H1 (cell line): ENCODE measurements around the gene SLC24A3. TPM values are rescaled to one million over a fixed set of nuclear protein-coding genes. Genes with fewer than 3 reads are reported as not detected.

Experiments
- CTCF ChIA-PET: fragments of 300-600 bp; sonication (Branson Sonifier 250); formaldehyde crosslinking; loops from one replicate; lab custom pipeline; 2021; ENCODE audit not compliant: partially characterized antibody; lab: Charles Lee
- POLR2A ChIA-PET: fragments of 300-600 bp; sonication (Branson Sonifier 250); formaldehyde crosslinking; loops from one replicate; lab custom pipeline; 2021; ENCODE audit warnings: inconsistent platforms; ENCODE audit not compliant: partially characterized antibody; lab: Charles Lee
- DNase-seq, 2 experiments: peaks; one replicate each; pipeline versions ENCODE4 v3.0.0 to v3.0.0-alpha.2; 2010 to 2022; ENCODE audit warnings: low spot score in 2 of 2, low read depth in 1 of 2, mixed read lengths in 1 of 2
- FAIRE-seq: peaks from 2 replicates; lab custom pipeline; 2011; peaks lifted over from hg19 to GRCh38; lab: Jason Lieb, UNC
- H2AFZ ChIP-seq: 2 replicates; pipeline ENCODE4 v1.8.1; 2012; ENCODE audit warnings: low read length, inconsistent platforms
- H2AK5ac ChIP-seq: 2 replicates; pipeline ENCODE4 v1.6.1; 2013; ENCODE audit warnings: low read depth, low read length
- H2BK120ac ChIP-seq: replicated peaks from 2 replicates; pipeline ENCODE3; 2013; ENCODE audit warnings: low read depth, low read length, inconsistent platforms
- H2BK12ac ChIP-seq: 2 replicates; pipeline ENCODE4 v1.6.1; 2013; ENCODE audit warnings: low read depth, low read length
- H2BK15ac ChIP-seq: 2 replicates; pipeline ENCODE4 v1.6.1; 2013; ENCODE audit warnings: low read length
- H2BK20ac ChIP-seq: 2 replicates; pipeline ENCODE4 v1.6.1; 2013; ENCODE audit warnings: low read length
- H2BK5ac ChIP-seq: 2 replicates; pipeline ENCODE4 v1.6.1; 2013; ENCODE audit warnings: low read depth, low read length
- H3K14ac ChIP-seq: 2 replicates; pipeline ENCODE4 v1.6.1; 2013; ENCODE audit warnings: inconsistent platforms; ENCODE audit not compliant: insufficient read length
- H3K18ac ChIP-seq: 2 replicates; pipeline ENCODE4 v1.6.1; 2013; ENCODE audit warnings: low read length; ENCODE audit errors: extremely low read depth
- H3K23ac ChIP-seq: 2 replicates; pipeline ENCODE4 v1.6.1; 2013; ENCODE audit warnings: inconsistent platforms; ENCODE audit not compliant: insufficient read length
- H3K23me2 ChIP-seq: 2 replicates; pipeline ENCODE4 v1.6.1; 2013; ENCODE audit warnings: low read depth, low read length
- H3K27ac ChIP-seq: 2 replicates; pipeline ENCODE4 v1.6.1; 2011; ENCODE audit warnings: low read depth, low read length, inconsistent platforms
- H3K27me3 ChIP-seq, 4 experiments: replicated peaks in 1 of 4; 1 replicate in 1 of 4; 2 replicates in 3 of 4; pipeline versions ENCODE4 v1.6.1 to v1.8.1; 2011 to 2013; ENCODE audit warnings: low read length in 3 of 4, mild to moderate bottlenecking in 3 of 4, inconsistent platforms in 2 of 4, mixed read lengths in 2 of 4, moderate library complexity in 1 of 4; ENCODE audit not compliant: control insufficient read depth in 3 of 4, insufficient read depth in 3 of 4; ENCODE audit errors: extremely low read depth in 1 of 4
- H3K36me3 ChIP-seq, 4 experiments: 2 replicates each; pipeline versions ENCODE4 v1.6.1 to v1.8.1; 2011 to 2013; ENCODE audit warnings: mild to moderate bottlenecking in 4 of 4, low read length in 3 of 4, moderate library complexity in 2 of 4, control low read depth in 1 of 4, inconsistent platforms in 1 of 4; ENCODE audit not compliant: insufficient read depth in 4 of 4, control insufficient read depth in 2 of 4
- H3K4ac ChIP-seq: replicated peaks from 2 replicates; pipeline ENCODE3; 2013; ENCODE audit warnings: low read length, low read depth, mixed read lengths, inconsistent platforms; ENCODE audit not compliant: insufficient read length
- H3K4me1 ChIP-seq, 4 experiments: replicated peaks in 1 of 4; 1 replicate in 1 of 4; 2 replicates in 3 of 4; pipeline versions ENCODE4 v1.6.1 to v1.8.1; 2011 to 2013; ENCODE audit warnings: low read length in 3 of 4, inconsistent platforms in 2 of 4, mixed read lengths in 1 of 4; ENCODE audit not compliant: insufficient read depth in 4 of 4, control insufficient read depth in 3 of 4
- H3K4me2 ChIP-seq, 2 experiments: 2 replicates each; pipeline versions ENCODE4 v1.6.1 to v1.8.1; 2011 to 2013; ENCODE audit warnings: low read depth in 2 of 2, low read length in 2 of 2, control low read depth in 1 of 2, inconsistent platforms in 1 of 2, mild to moderate bottlenecking in 1 of 2; ENCODE audit not compliant: insufficient read depth in 1 of 2
- H3K4me3 ChIP-seq, 4 experiments: fragments of 200-600, 300-600 bp in 1 of 4; sonication (generic), shearing (Covaris generic), sonication (Bioruptor Twin) in 1 of 4; 2 replicates each; pipeline versions ENCODE4 v1.5.1 to v1.8.1; 2011 to 2016; ENCODE audit warnings: low read length in 4 of 4, low read depth in 3 of 4, control low read depth in 2 of 4, inconsistent platforms in 2 of 4, mild to moderate bottlenecking in 2 of 4, mixed read lengths in 1 of 4, moderate library complexity in 1 of 4; ENCODE audit not compliant: insufficient read depth in 2 of 4; ENCODE audit errors: extremely low read depth in 1 of 4
- H3K56ac ChIP-seq: replicated peaks from 2 replicates; pipeline ENCODE3; 2013; ENCODE audit warnings: low read depth, mild to moderate bottlenecking, mixed read lengths, low read length, inconsistent platforms; ENCODE audit not compliant: insufficient read length
- H3K79me1 ChIP-seq: 2 replicates; pipeline ENCODE4 v1.6.1; 2013; ENCODE audit warnings: low read depth, low read length, control low read depth
- H3K79me2 ChIP-seq, 2 experiments: 2 replicates each; pipeline versions ENCODE4 v1.6.1 to v1.8.1; 2012 to 2013; ENCODE audit warnings: low read length in 2 of 2, mild to moderate bottlenecking in 2 of 2, inconsistent platforms in 1 of 2; ENCODE audit not compliant: insufficient read depth in 2 of 2, control insufficient read depth in 1 of 2
- H3K9ac ChIP-seq, 4 experiments: replicated peaks in 1 of 4; 1 replicate in 1 of 4; 2 replicates in 3 of 4; pipeline versions ENCODE4 v1.6.1 to v1.8.1; 2011 to 2013; ENCODE audit warnings: low read depth in 3 of 4, low read length in 3 of 4, control low read depth in 2 of 4, mild to moderate bottlenecking in 2 of 4, moderate library complexity in 2 of 4, inconsistent platforms in 1 of 4; ENCODE audit errors: extremely low read depth in 1 of 4
- H3K9me3 ChIP-seq, 2 experiments: 2 replicates each; pipeline versions ENCODE4 v1.6.1 to v1.8.1; 2012 to 2013; ENCODE audit warnings: mild to moderate bottlenecking in 2 of 2, moderate library complexity in 2 of 2, control low read depth in 1 of 2, inconsistent platforms in 1 of 2, low read depth in 1 of 2, low read length in 1 of 2, mixed read lengths in 1 of 2; ENCODE audit not compliant: insufficient read depth in 2 of 2
- H4K20me1 ChIP-seq, 2 experiments: replicated peaks in 1 of 2; 2 replicates each; pipeline versions ENCODE3 to v1.8.1; 2011 to 2013; ENCODE audit warnings: inconsistent platforms in 2 of 2, low read length in 2 of 2, mild to moderate bottlenecking in 1 of 2; ENCODE audit not compliant: insufficient read depth in 2 of 2, control insufficient read depth in 1 of 2
- H4K5ac ChIP-seq: 2 replicates; pipeline ENCODE4 v1.6.1; 2013; ENCODE audit warnings: low read length, low read depth, mixed read lengths, inconsistent platforms; ENCODE audit not compliant: insufficient read length
- H4K8ac ChIP-seq: 2 replicates; pipeline ENCODE4 v1.8.0; 2013; ENCODE audit warnings: mild to moderate bottlenecking, moderate library complexity, low read length, inconsistent platforms; ENCODE audit not compliant: insufficient read depth; ENCODE audit errors: extremely low read depth
- H4K91ac ChIP-seq: replicated peaks from 2 replicates; pipeline ENCODE3; 2013; ENCODE audit warnings: low read length, mixed read lengths, inconsistent platforms; ENCODE audit not compliant: insufficient read length
- ATF2 ChIP-seq: IDR thresholded peaks from 2 replicates; pipeline ENCODE4 v1.6.1; 2012; ENCODE audit warnings: low read length, inconsistent platforms
- BACH1 ChIP-seq: IDR thresholded peaks from 2 replicates; pipeline ENCODE4 v1.6.1; 2012; ENCODE audit warnings: low read length, improper control_type of control experiment
- BCL11A ChIP-seq, 2 experiments: IDR thresholded peaks; one replicate each; pipeline ENCODE4 v1.6.1; 2011; ENCODE audit warnings: low read depth in 2 of 2, low read length in 2 of 2, mild to moderate bottlenecking in 2 of 2
- CBX5 ChIP-seq: fragments of 300-800, 300-1000 bp; sonication (generic); IDR thresholded peaks from 2 replicates; pipeline ENCODE4 v1.7.1; 2016; ENCODE audit warnings: antibody characterized with exemption, low read length, low read depth
- CEBPB ChIP-seq: IDR thresholded peaks from 2 replicates; pipeline ENCODE4 v1.6.1; 2012; ENCODE audit warnings: low read depth, low read length
- GTF2F1 ChIP-seq: IDR thresholded peaks from 2 replicates; pipeline ENCODE4 v1.6.1; 2012; ENCODE audit warnings: low read depth, low read length, improper control_type of control experiment, borderline replicate concordance
- JUND ChIP-seq: IDR thresholded peaks from 2 replicates; pipeline ENCODE4 v1.6.1; 2011; ENCODE audit warnings: mild to moderate bottlenecking, improper control_type of control experiment, low read length
- KDM1A ChIP-seq: fragments of 200-600, 300-600 bp; sonication (generic); IDR thresholded peaks from 2 replicates; pipeline ENCODE4 v1.7.1; 2016; ENCODE audit warnings: mild to moderate bottlenecking, low read length, borderline replicate concordance
- KDM4A ChIP-seq: IDR thresholded peaks from one replicate; pipeline ENCODE4 v1.7.1; 2012; ENCODE audit warnings: low read depth, mild to moderate bottlenecking, moderate library complexity, low read length, inconsistent platforms; ENCODE audit not compliant: severe bottlenecking
- KDM5A ChIP-seq: fragments of 200-600 bp; IDR thresholded peaks from 2 replicates; pipeline ENCODE4 v1.7.1; 2012; ENCODE audit warnings: mild to moderate bottlenecking, low read length, inconsistent platforms, mixed read lengths
- RBBP5 ChIP-seq: IDR thresholded peaks from 2 replicates; pipeline ENCODE4 v1.7.1; 2012; ENCODE audit warnings: low read depth, mild to moderate bottlenecking, inconsistent platforms, low read length, moderate library complexity, borderline replicate concordance
- SIN3A ChIP-seq, 2 experiments: IDR thresholded peaks in 1 of 2; conservative IDR thresholded peaks in 1 of 2; 2 replicates each; pipeline ENCODE4 v1.6.1; 2011 to 2012; ENCODE audit warnings: low read length in 2 of 2, improper control_type of control experiment in 1 of 2, low read depth in 1 of 2, mild to moderate bottlenecking in 1 of 2
- SIX5 ChIP-seq: IDR thresholded peaks from 2 replicates; pipeline ENCODE4 v1.6.1; 2011; ENCODE audit warnings: mild to moderate bottlenecking, low read depth, low read length
- polyA plus RNA-seq, 7 experiments: library from polyadenylated mRNA; depleted of rRNA in 3 of 7; stranded (reverse) in 5 of 7; unstranded in 2 of 7; fragments of >200 nt in 5 of 7; fragments of 200-250 nt in 2 of 7; gene quantifications; 1 replicate in 5 of 7; 2 replicates in 1 of 7; 4 replicates in 1 of 7; pipeline versions ENCODE4 v1.2.1 to v1.2.3, GENCODE V29; 2011 to 2013; ENCODE audit warnings: missing spikeins in 2 of 7, mixed read lengths in 2 of 7
- total RNA-seq: library from RNA; stranded (reverse); fragmentation: NEBNext Ultra II Directional; extraction: Animal tissue kit (Norgen Biotek cat#: 25700); gene quantifications from 2 replicates; pipeline ENCODE4 v1.2.1, GENCODE V29; 2021

SLC24A3 gene
- total and polyA plus RNA-seq, 2 of the 8 experiments (the other 6 are each of a cell fraction or from before 2014, with no cell fraction given) = 4.5 to 6.3 TPM

- no peaks in the 10 kb centered on the region for H3K4me1 ChIP-seq
- H3K4me2 ChIP-seq = no peak overlapping the region
- no peak overlapping the region for H3K9ac ChIP-seq
- TF ChIP-seq SIN3A (conservative IDR thresholded peaks at IDR 0.05 in 1 of 2, IDR thresholded peaks at IDR 0.05 in 1 of 2; ENCODE audit: low read depth in 1 of 2, low read length in 2 of 2) = no peak
- no peak for TF ChIP-seq KDM1A
- TF ChIP-seq RBBP5 = no peak
- TF ChIP-seq JUND = no peak
- no peak for TF ChIP-seq ATF2
- TF ChIP-seq CBX5 = no peak
- no peak for TF ChIP-seq SIX5
- no peak for TF ChIP-seq CEBPB
- TF ChIP-seq GTF2F1 = no peak
- no peak for TF ChIP-seq KDM4A
- no peak for TF ChIP-seq KDM5A
- no peak for TF ChIP-seq BCL11A (IDR thresholded peaks at IDR 0.05; ENCODE audit: low read depth in 2 of 2, low read length in 2 of 2)
- no peak for TF ChIP-seq BACH1
- H3K27me3 ChIP-seq = no peaks in the 10 kb centered on the region
- H3K9me3 ChIP-seq = peaks cover 0 to 2% of the 10 kb centered on the region in 2 experiments; a peak in 1 of 4 replicates
- H2AK5ac ChIP-seq = no peak overlapping the region
- H3K79me1 ChIP-seq = no peaks in the 10 kb centered on the region
- H2BK5ac ChIP-seq = no peak overlapping the region
- H4K8ac ChIP-seq = no peak overlapping the region
- FAIRE-seq (no peak), DNase-seq (no peak)
- CTCF ChIA-PET = interaction anchor here (0.8 to 1.3 kb wide), 3 partner anchors 12 to 460 kb away, joined by 3 to 5 read pairs (median 3); no protein-coding TSS in a partner anchor
- no peak overlapping the region for H2BK20ac ChIP-seq
- no peak overlapping the region for H3K27ac ChIP-seq
- H3K18ac ChIP-seq = no peak overlapping the region
- POLR2A ChIA-PET = no interaction called here
- no peak overlapping the region for H3K4ac ChIP-seq
- no peaks in the 10 kb centered on the region for H4K20me1 ChIP-seq
- H3K14ac ChIP-seq = no peak overlapping the region
- no peak overlapping the region for H3K56ac ChIP-seq
- no peak overlapping the region for H2AFZ ChIP-seq
- H3K79me2 ChIP-seq = no peaks in the 10 kb centered on the region
- H4K5ac ChIP-seq = no peak overlapping the region
- H3K23me2 ChIP-seq = no peaks in the 10 kb centered on the region; the same call in 1 of the 2 replicates
- no peak overlapping the region for H2BK15ac ChIP-seq
- no peak overlapping the region for H2BK120ac ChIP-seq
- no peak overlapping the region for H3K4me3 ChIP-seq
- no peak overlapping the region for H2BK12ac ChIP-seq
- no peak overlapping the region for H4K91ac ChIP-seq
- peaks cover 0 to 1% (median 0%) of the 10 kb centered on the region in 4 experiments; a peak in 1 of 8 replicates for H3K36me3 ChIP-seq
- no peak overlapping the region for H3K23ac ChIP-seq
These were observed 461.1 kb downstream of the SLC24A3 start for GRCh38 chr20:19673575-19673974.
